ENCODE results near the gene STMN1. TPM values are rescaled to one million over a fixed set of nuclear protein-coding genes. Genes with fewer than 3 reads are reported as not detected.

STMN1 gene
- total and polyA plus RNA-seq, 9 of the 15 experiments (the other 6 are each of a cell fraction or from before 2014, with no cell fraction given), result 269 to 2,153 (median 595) TPM

- peak; percentile 92 for TF ChIP-seq SP1 (CRISPR knock-in tag; IDR thresholded peaks at IDR 0.05)
- TF ChIP-seq CHD2 (IDR thresholded peaks at IDR 0.05; ENCODE audit: low read depth, low read length), result peak; percentile 50; the same call in 1 of the 2 replicates
- TF ChIP-seq CSDE1 (IDR thresholded peaks at IDR 0.05), result no peak
- peak; percentile 78; the same call in 1 of the 2 replicates for TF ChIP-seq ZBTB1 (CRISPR knock-in tag; IDR thresholded peaks at IDR 0.05; ENCODE audit: borderline replicate concordance, low read depth)
- TF ChIP-seq ATF2 (CRISPR knock-in tag; IDR thresholded peaks at IDR 0.05), result 0 out of 2 replicates have a peak, but pooled peaks have one; percentile 19
- TF ChIP-seq NBN (IDR thresholded peaks at IDR 0.05; ENCODE audit: low read depth), result peak; percentile 18; the same call in 1 of the 2 replicates
- peak; percentile 34; the same call in 1 of the 2 replicates for TF ChIP-seq GABPA (tag; conservative IDR thresholded peaks at IDR 0.05; ENCODE audit: low read depth)
- peak; percentile 30; the same call in 1 of the 2 replicates for TF ChIP-seq ZNF239 (CRISPR knock-in tag; IDR thresholded peaks at IDR 0.05)
- peak; percentile 67 for TF ChIP-seq GMEB1 (CRISPR knock-in tag; IDR thresholded peaks at IDR 0.05)
- no peak; the same call in 1 of the 2 replicates for TF ChIP-seq ZNF274 (IDR thresholded peaks at IDR 0.05; ENCODE audit: borderline replicate concordance, low read depth, low read length)
- TF ChIP-seq SMAD4 (CRISPR knock-in tag; conservative IDR thresholded peaks at IDR 0.05), result peak; percentile 53; the same call in 1 of the 2 replicates
- peak; percentile 96 for TF ChIP-seq RBFOX2 (IDR thresholded peaks at IDR 0.05; ENCODE audit: low read depth, low read length)
- no peak for TF ChIP-seq ZNF512 (tag; IDR thresholded peaks at IDR 0.05)
- TF ChIP-seq EP300 (IDR thresholded peaks at IDR 0.05; ENCODE audit: low read length), result peak; percentile 53
- TF ChIP-seq ZNF655 (CRISPR knock-in tag; IDR thresholded peaks at IDR 0.05), result no peak
- peak; percentile 21; the same call in 1 of the 2 replicates for TF ChIP-seq ZBED1 (IDR thresholded peaks at IDR 0.05)
- no peak for TF ChIP-seq ZNF197 (CRISPR knock-in tag; IDR thresholded peaks at IDR 0.05; ENCODE audit: low read depth)
- peak; percentile 64 for TF ChIP-seq RBM25 (IDR thresholded peaks at IDR 0.05; ENCODE audit: low read depth, low read length, severe bottlenecking)
These were observed at the start of gene STMN1 (continued) for GRCh38 chr1:25905680-25906643.
